ENCODE measurements around the gene MEX3D. TPM values are rescaled to one million over a fixed set of nuclear protein-coding genes. Genes with fewer than 3 reads are reported as not detected.

MEX3D gene
- total and polyA plus RNA-seq, 4 donors: 0.92 to 9.1 (median 5.2) TPM

- Histone ChIP-seq H3K4me1 (ENCODE audit: control insufficient read depth in 4 of 4, insufficient read depth in 4 of 4, low read length in 3 of 4) (peaks cover 5 to 11% (median 7%) of the 10 kb centered on the region in 4 donors), H3K4me3 (ENCODE audit: low read depth in 1 of 3, low read length in 3 of 3) (no peak overlapping the region), H3K9ac (ENCODE audit: low read depth in 1 of 2, low read length in 2 of 2) (no peak overlapping the region), H3K36me3 (ENCODE audit: control insufficient read depth in 4 of 4, insufficient read depth in 3 of 4, low read depth in 1 of 4, low read length in 3 of 4) (peaks cover 0 to 32% (median 12%) of the 10 kb centered on the region in 4 donors), H3K9me3 (ENCODE audit: control insufficient read depth in 4 of 4, low read length in 3 of 4) (no peaks in the 10 kb centered on the region), H3K27me3 (ENCODE audit: control insufficient read depth in 4 of 4, insufficient read depth in 4 of 4, low read length in 3 of 4) (no peaks in the 10 kb centered on the region), H3K27ac (ENCODE audit: low read depth in 1 of 2, low read length in 2 of 2) (no peak overlapping the region)
- WGBS: 94% methylated on average over 16 of the region's 16 CpGs
- DNase-seq (ENCODE audit: low spot score): no peak
- TF ChIP-seq GABPA (IDR thresholded peaks at IDR 0.05 in 1 of 2, conservative IDR thresholded peaks at IDR 0.05 in 1 of 2): no peak
- TF ChIP-seq NR2F2 (IDR thresholded peaks at IDR 0.05): no peak
- TF ChIP-seq EGR1 (IDR thresholded peaks at IDR 0.05; ENCODE audit: low read depth in 2 of 2): no peak
- no peak for TF ChIP-seq SP1 (IDR thresholded peaks at IDR 0.05)
- no peak for TF ChIP-seq HNF4A (conservative IDR thresholded peaks at IDR 0.05)
- no peak for TF ChIP-seq ZBTB33 (IDR thresholded peaks at IDR 0.05)
- TF ChIP-seq, protein P1, sequence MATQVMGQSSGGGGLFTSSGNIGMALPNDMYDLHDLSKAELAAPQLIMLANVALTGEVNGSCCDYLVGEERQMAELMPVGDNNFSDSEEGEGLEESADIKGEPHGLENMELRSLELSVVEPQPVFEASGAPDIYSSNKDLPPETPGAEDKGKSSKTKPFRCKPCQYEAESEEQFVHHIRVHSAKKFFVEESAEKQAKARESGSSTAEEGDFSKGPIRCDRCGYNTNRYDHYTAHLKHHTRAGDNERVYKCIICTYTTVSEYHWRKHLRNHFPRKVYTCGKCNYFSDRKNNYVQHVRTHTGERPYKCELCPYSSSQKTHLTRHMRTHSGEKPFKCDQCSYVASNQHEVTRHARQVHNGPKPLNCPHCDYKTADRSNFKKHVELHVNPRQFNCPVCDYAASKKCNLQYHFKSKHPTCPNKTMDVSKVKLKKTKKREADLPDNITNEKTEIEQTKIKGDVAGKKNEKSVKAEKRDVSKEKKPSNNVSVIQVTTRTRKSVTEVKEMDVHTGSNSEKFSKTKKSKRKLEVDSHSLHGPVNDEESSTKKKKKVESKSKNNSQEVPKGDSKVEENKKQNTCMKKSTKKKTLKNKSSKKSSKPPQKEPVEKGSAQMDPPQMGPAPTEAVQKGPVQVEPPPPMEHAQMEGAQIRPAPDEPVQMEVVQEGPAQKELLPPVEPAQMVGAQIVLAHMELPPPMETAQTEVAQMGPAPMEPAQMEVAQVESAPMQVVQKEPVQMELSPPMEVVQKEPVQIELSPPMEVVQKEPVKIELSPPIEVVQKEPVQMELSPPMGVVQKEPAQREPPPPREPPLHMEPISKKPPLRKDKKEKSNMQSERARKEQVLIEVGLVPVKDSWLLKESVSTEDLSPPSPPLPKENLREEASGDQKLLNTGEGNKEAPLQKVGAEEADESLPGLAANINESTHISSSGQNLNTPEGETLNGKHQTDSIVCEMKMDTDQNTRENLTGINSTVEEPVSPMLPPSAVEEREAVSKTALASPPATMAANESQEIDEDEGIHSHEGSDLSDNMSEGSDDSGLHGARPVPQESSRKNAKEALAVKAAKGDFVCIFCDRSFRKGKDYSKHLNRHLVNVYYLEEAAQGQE (IDR thresholded peaks at IDR 0.05): no peak
- TF ChIP-seq YY1 (IDR thresholded peaks at IDR 0.05): no peak
- TF ChIP-seq CTCF (IDR thresholded peaks at IDR 0.05; ENCODE audit: low read depth, low read length, missing input control): no peak
- no peak for TF ChIP-seq FOXA2 (IDR thresholded peaks at IDR 0.05)
- TF ChIP-seq JUND (IDR thresholded peaks at IDR 0.05): no peak
- no peak for TF ChIP-seq HNF4G (IDR thresholded peaks at IDR 0.05)
Observed at GRCh38 chr19:1609680-1610474, 41.8 kb upstream of the MEX3D start.

DNA sequence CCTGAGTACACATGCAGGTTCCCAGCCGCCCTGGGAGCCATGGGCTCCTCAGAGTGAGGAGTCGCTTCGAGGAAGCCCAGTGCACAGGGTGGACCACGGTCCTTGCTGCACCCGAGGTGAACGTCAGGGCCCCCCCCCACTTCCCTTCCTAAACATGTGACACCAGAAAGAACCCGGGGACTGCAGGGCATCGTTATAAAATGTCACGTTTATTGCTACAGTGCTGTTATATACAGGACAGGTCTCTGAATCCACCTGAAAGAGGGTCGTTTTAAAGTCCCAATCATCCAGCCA, 40.9 kb upstream of the MEX3D start:
- no peak for TF ChIP-seq RXRA (IDR thresholded peaks at IDR 0.05)
- TF ChIP-seq, protein P1 (IDR thresholded peaks at IDR 0.05): no peak
- TF ChIP-seq, protein P2, sequence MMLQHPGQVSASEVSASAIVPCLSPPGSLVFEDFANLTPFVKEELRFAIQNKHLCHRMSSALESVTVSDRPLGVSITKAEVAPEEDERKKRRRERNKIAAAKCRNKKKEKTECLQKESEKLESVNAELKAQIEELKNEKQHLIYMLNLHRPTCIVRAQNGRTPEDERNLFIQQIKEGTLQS (IDR thresholded peaks at IDR 0.05): no peak
- no peak for TF ChIP-seq MAX (IDR thresholded peaks at IDR 0.05)
- TF ChIP-seq FOXA1 (IDR thresholded peaks at IDR 0.05): no peak
- TF ChIP-seq ZBTB33 (IDR thresholded peaks at IDR 0.05): no peak
- TF ChIP-seq RAD21 (IDR thresholded peaks at IDR 0.05): no peak
- TF ChIP-seq HNF4G (IDR thresholded peaks at IDR 0.05): no peak
- Histone ChIP-seq H3K36me3 (ENCODE audit: control insufficient read depth in 4 of 4, insufficient read depth in 3 of 4, low read depth in 1 of 4, low read length in 3 of 4) (peaks cover 0 to 27% (median 11%) of the 10 kb centered on the region in 4 donors), H3K27me3 (ENCODE audit: control insufficient read depth in 4 of 4, insufficient read depth in 4 of 4, low read length in 3 of 4) (no peaks in the 10 kb centered on the region), H3K4me1 (ENCODE audit: control insufficient read depth in 4 of 4, insufficient read depth in 4 of 4, low read length in 3 of 4) (peaks cover 5 to 17% (median 10%) of the 10 kb centered on the region in 4 donors), H3K9ac (ENCODE audit: low read depth in 1 of 2, low read length in 2 of 2) (no peak overlapping the region), H3K9me3 (ENCODE audit: control insufficient read depth in 4 of 4, low read length in 3 of 4) (no peaks in the 10 kb centered on the region), H3K27ac (ENCODE audit: low read depth in 1 of 2, low read length in 2 of 2) (no peak overlapping the region), H3K4me3 (ENCODE audit: low read depth in 1 of 3, low read length in 3 of 3) (no peak overlapping the region)
- DNase-seq (ENCODE audit: low spot score): no peak
- WGBS: 60% methylated on average over 10 of the region's 10 CpGs
